ENCODE measurements around the gene CUL7.

The CUL7 gene

GRCh38 chr6:43053545-43054205, at the start of gene CUL7:
TSS of gene CUL7 (minus strand) at chr6:43053851. CDS start at chr6:43052788, 1,063 bp downstream.
- H3K27ac ChIP-seq (ENCODE audit: low read depth in 2 of 2, low read length in 2 of 2): peak within 1 kb of the TSS; percentile 86 to 88
- H3K27me3 ChIP-seq (ENCODE audit: control insufficient read depth in 2 of 2, insufficient read depth in 2 of 2, low read length in 2 of 2): no peaks in the 10 kb centered on the region
- H3K9ac ChIP-seq (ENCODE audit: low read depth in 1 of 2, low read length in 2 of 2): peak within 1 kb of the TSS; percentile 95 to 97
- H3K36me3 ChIP-seq (ENCODE audit: control insufficient read depth in 2 of 2, insufficient read depth in 2 of 2, low read length in 2 of 2): peaks cover 18 to 32% of the 10 kb centered on the region in 2 donors
- H3K4me3 ChIP-seq (ENCODE audit: low read length in 2 of 2): peak within 1 kb of the TSS; percentile 78 to 83
- no peaks in the 10 kb centered on the region for H3K9me3 ChIP-seq (ENCODE audit: control insufficient read depth in 2 of 2, low read length in 2 of 2)
- peaks cover 14 to 25% of the 10 kb centered on the region in 2 donors for H3K4me1 ChIP-seq (ENCODE audit: control insufficient read depth in 2 of 2, insufficient read depth in 2 of 2, low read length in 2 of 2)

GRCh38 chr6:43101497-43101896, 47.8 kb upstream of the CUL7 start:
- Histone ChIP-seq H3K4me3 (ENCODE audit: low read length in 2 of 2) (no peak overlapping the region), H3K27ac (ENCODE audit: low read depth in 2 of 2, low read length in 2 of 2) (no peak overlapping the region), H3K9ac (ENCODE audit: low read depth in 1 of 2, low read length in 2 of 2) (no peak overlapping the region), H3K27me3 (ENCODE audit: control insufficient read depth in 2 of 2, insufficient read depth in 2 of 2, low read length in 2 of 2) (no peaks in the 10 kb centered on the region), H3K9me3 (ENCODE audit: control insufficient read depth in 2 of 2, low read length in 2 of 2) (no peaks in the 10 kb centered on the region), H3K4me1 (ENCODE audit: control insufficient read depth in 2 of 2, insufficient read depth in 2 of 2, low read length in 2 of 2) (peaks cover 3% of the 10 kb centered on the region in 2 donors), H3K36me3 (ENCODE audit: control insufficient read depth in 2 of 2, insufficient read depth in 2 of 2, low read length in 2 of 2) (no peaks in the 10 kb centered on the region)

- Histone ChIP-seq H3K27ac (ENCODE audit: low read depth in 2 of 2, low read length in 2 of 2) (no peak overlapping the region), H3K4me3 (ENCODE audit: low read length in 2 of 2) (no peak overlapping the region), H3K4me1 (ENCODE audit: control insufficient read depth in 2 of 2, insufficient read depth in 2 of 2, low read length in 2 of 2) (peaks cover 3 to 10% of the 10 kb centered on the region in 2 donors), H3K9me3 (ENCODE audit: control insufficient read depth in 2 of 2, low read length in 2 of 2) (no peaks in the 10 kb centered on the region), H3K36me3 (ENCODE audit: control insufficient read depth in 2 of 2, insufficient read depth in 2 of 2, low read length in 2 of 2) (no peaks in the 10 kb centered on the region), H3K27me3 (ENCODE audit: control insufficient read depth in 2 of 2, insufficient read depth in 2 of 2, low read length in 2 of 2) (no peaks in the 10 kb centered on the region), H3K9ac (ENCODE audit: low read depth in 1 of 2, low read length in 2 of 2) (no peak overlapping the region)
Measured at GRCh38 chr6:43097502-43097901, 43.9 kb upstream of the CUL7 start.

GRCh38 chr6:43097098-43097489, 43.4 kb upstream of the CUL7 start:
- H3K27me3 ChIP-seq (ENCODE audit: control insufficient read depth in 2 of 2, insufficient read depth in 2 of 2, low read length in 2 of 2): no peaks in the 10 kb centered on the region
- H3K9ac ChIP-seq (ENCODE audit: low read depth in 1 of 2, low read length in 2 of 2): no peak overlapping the region
- H3K27ac ChIP-seq (ENCODE audit: low read depth in 2 of 2, low read length in 2 of 2): no peak overlapping the region
- no peaks in the 10 kb centered on the region for H3K9me3 ChIP-seq (ENCODE audit: control insufficient read depth in 2 of 2, low read length in 2 of 2)
- H3K4me3 ChIP-seq (ENCODE audit: low read length in 2 of 2): no peak overlapping the region
- H3K36me3 ChIP-seq (ENCODE audit: control insufficient read depth in 2 of 2, insufficient read depth in 2 of 2, low read length in 2 of 2): no peaks in the 10 kb centered on the region
- H3K4me1 ChIP-seq (ENCODE audit: control insufficient read depth in 2 of 2, insufficient read depth in 2 of 2, low read length in 2 of 2): peaks cover 3 to 10% of the 10 kb centered on the region in 2 donors

GRCh38 chr6:43096451-43097097, 42.9 kb upstream of the CUL7 start:
- no peak overlapping the region for H3K27ac ChIP-seq (ENCODE audit: low read depth in 2 of 2, low read length in 2 of 2)
- peaks cover 3 to 10% of the 10 kb centered on the region in 2 donors for H3K4me1 ChIP-seq (ENCODE audit: control insufficient read depth in 2 of 2, insufficient read depth in 2 of 2, low read length in 2 of 2)
- no peaks in the 10 kb centered on the region for H3K27me3 ChIP-seq (ENCODE audit: control insufficient read depth in 2 of 2, insufficient read depth in 2 of 2, low read length in 2 of 2)
- H3K4me3 ChIP-seq (ENCODE audit: low read length in 2 of 2): no peak overlapping the region
- peak overlapping the region in 1 of 2 donors; percentile 28 for H3K9ac ChIP-seq (ENCODE audit: low read depth in 1 of 2, low read length in 2 of 2)
- H3K36me3 ChIP-seq (ENCODE audit: control insufficient read depth in 2 of 2, insufficient read depth in 2 of 2, low read length in 2 of 2): no peaks in the 10 kb centered on the region
- H3K9me3 ChIP-seq (ENCODE audit: control insufficient read depth in 2 of 2, low read length in 2 of 2): no peaks in the 10 kb centered on the region

GRCh38 chr6:43095939-43096338, 42.3 kb upstream of the CUL7 start:
- Histone ChIP-seq H3K9ac (ENCODE audit: low read depth in 1 of 2, low read length in 2 of 2) (peak overlapping the region in 1 of 2 donors; percentile 28), H3K27ac (ENCODE audit: low read depth in 2 of 2, low read length in 2 of 2) (no peak overlapping the region), H3K27me3 (ENCODE audit: control insufficient read depth in 2 of 2, insufficient read depth in 2 of 2, low read length in 2 of 2) (no peaks in the 10 kb centered on the region), H3K4me3 (ENCODE audit: low read length in 2 of 2) (no peak overlapping the region), H3K4me1 (ENCODE audit: control insufficient read depth in 2 of 2, insufficient read depth in 2 of 2, low read length in 2 of 2) (peaks cover 3 to 10% of the 10 kb centered on the region in 2 donors), H3K36me3 (ENCODE audit: control insufficient read depth in 2 of 2, insufficient read depth in 2 of 2, low read length in 2 of 2) (no peaks in the 10 kb centered on the region), H3K9me3 (ENCODE audit: control insufficient read depth in 2 of 2, low read length in 2 of 2) (no peaks in the 10 kb centered on the region)

GRCh38 chr6:43093436-43094289, 40.0 kb upstream of the CUL7 start:
- H3K4me1 ChIP-seq (ENCODE audit: control insufficient read depth in 2 of 2, insufficient read depth in 2 of 2, low read length in 2 of 2): peaks cover 3 to 10% of the 10 kb centered on the region in 2 donors

DNA sequence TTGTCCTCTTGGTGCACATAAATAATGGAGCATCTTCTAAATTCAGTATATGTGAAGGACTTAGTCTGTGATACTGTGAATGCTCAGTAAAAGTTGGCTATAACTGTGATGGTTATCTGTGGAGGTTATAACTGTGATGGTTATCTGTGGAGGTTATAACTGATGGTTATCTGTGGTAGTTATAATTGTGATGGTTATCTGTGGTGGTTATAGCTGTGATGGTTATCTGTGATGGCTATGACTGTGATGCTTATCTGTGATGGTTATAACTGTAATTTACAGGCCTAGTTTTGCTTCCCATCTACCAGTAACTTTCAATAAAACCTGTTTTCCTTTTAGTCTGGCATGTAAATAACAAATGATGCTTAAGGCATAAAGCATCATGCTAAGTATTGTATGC, 39.0 kb upstream of the CUL7 start:
- Histone ChIP-seq H3K27ac (ENCODE audit: low read depth in 2 of 2, low read length in 2 of 2) (no peak overlapping the region), H3K9me3 (ENCODE audit: control insufficient read depth in 2 of 2, low read length in 2 of 2) (no peaks in the 10 kb centered on the region), H3K9ac (ENCODE audit: low read depth in 1 of 2, low read length in 2 of 2) (no peak overlapping the region), H3K27me3 (ENCODE audit: control insufficient read depth in 2 of 2, insufficient read depth in 2 of 2, low read length in 2 of 2) (no peaks in the 10 kb centered on the region), H3K4me3 (ENCODE audit: low read length in 2 of 2) (no peak overlapping the region), H3K4me1 (ENCODE audit: control insufficient read depth in 2 of 2, insufficient read depth in 2 of 2, low read length in 2 of 2) (peaks cover 3 to 10% of the 10 kb centered on the region in 2 donors), H3K36me3 (ENCODE audit: control insufficient read depth in 2 of 2, insufficient read depth in 2 of 2, low read length in 2 of 2) (no peaks in the 10 kb centered on the region)

More at GRCh38 chr6:43093436-43094289, 40.0 kb upstream of the CUL7 start:
- peak overlapping the region in 1 of 2 donors; percentile 34 for H3K9ac ChIP-seq (ENCODE audit: low read depth in 1 of 2, low read length in 2 of 2)
- H3K4me3 ChIP-seq (ENCODE audit: low read length in 2 of 2): peak overlapping the region; percentile 31 to 51
- H3K27ac ChIP-seq (ENCODE audit: low read depth in 2 of 2, low read length in 2 of 2): peak overlapping the region; percentile 11 to 49
- H3K27me3 ChIP-seq (ENCODE audit: control insufficient read depth in 2 of 2, insufficient read depth in 2 of 2, low read length in 2 of 2): no peaks in the 10 kb centered on the region
- no peaks in the 10 kb centered on the region for H3K9me3 ChIP-seq (ENCODE audit: control insufficient read depth in 2 of 2, low read length in 2 of 2)
- no peaks in the 10 kb centered on the region for H3K36me3 ChIP-seq (ENCODE audit: control insufficient read depth in 2 of 2, insufficient read depth in 2 of 2, low read length in 2 of 2)

DNA sequence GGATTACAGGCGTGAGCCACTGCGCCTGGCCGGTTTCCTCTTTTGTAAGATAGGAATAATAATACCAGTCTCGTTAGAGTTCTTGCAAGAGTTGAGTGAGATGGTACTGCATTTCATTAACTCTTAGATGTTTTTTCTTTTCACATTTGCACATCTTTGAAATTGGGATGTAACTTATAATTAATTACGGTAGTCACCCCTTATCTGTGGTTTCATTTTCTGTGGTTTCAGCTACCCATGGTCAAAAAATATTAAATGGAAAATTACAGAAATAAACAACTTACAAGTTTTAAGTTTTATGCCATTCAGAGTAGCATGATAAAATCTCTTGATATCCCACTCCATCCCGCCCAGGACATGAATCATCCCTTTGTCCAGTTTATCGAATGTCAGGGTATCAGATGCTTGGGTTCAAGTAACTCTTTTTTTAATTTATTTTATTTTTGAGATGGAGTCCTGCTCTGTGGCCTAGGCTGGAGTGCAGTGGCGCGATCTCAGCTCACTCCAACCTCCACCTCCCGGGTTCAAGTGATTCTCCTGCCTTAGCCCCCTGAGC, 37.9 kb upstream of the CUL7 start:
- Histone ChIP-seq H3K4me3 (ENCODE audit: low read length in 2 of 2) (no peak overlapping the region), H3K9me3 (ENCODE audit: control insufficient read depth in 2 of 2, low read length in 2 of 2) (no peaks in the 10 kb centered on the region), H3K9ac (ENCODE audit: low read depth in 1 of 2, low read length in 2 of 2) (no peak overlapping the region), H3K27me3 (ENCODE audit: control insufficient read depth in 2 of 2, insufficient read depth in 2 of 2, low read length in 2 of 2) (no peaks in the 10 kb centered on the region), H3K36me3 (ENCODE audit: control insufficient read depth in 2 of 2, insufficient read depth in 2 of 2, low read length in 2 of 2) (no peaks in the 10 kb centered on the region), H3K4me1 (ENCODE audit: control insufficient read depth in 2 of 2, insufficient read depth in 2 of 2, low read length in 2 of 2) (peaks cover under 1 to 8% of the 10 kb centered on the region in 2 donors), H3K27ac (ENCODE audit: low read depth in 2 of 2, low read length in 2 of 2) (no peak overlapping the region)

Data from mucosa of rectum (tissue), 2 donors.